ENCODE data around the gene CMPK1.

DNA sequence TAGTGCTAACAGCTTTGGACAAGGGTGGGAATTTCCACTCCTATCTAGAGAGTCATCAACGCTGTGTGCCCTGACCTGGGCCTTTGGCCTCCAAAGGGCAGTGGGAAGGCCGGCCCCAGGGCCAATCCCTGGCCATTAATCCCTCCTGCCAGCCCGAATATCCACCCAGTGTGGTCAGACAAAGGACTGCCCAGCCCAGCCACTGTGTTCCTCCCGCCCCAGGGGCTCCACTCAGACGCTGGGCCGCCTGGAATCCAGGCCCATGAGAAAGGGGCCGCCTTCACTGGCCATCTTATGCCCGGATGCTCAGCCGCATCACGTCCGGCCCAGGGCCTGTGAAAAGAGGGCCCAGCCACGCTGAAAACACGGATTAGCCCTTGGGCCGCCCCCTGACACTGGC, 78.8 kb downstream of the CMPK1 start:
- TF ChIP-seq, protein P1, sequence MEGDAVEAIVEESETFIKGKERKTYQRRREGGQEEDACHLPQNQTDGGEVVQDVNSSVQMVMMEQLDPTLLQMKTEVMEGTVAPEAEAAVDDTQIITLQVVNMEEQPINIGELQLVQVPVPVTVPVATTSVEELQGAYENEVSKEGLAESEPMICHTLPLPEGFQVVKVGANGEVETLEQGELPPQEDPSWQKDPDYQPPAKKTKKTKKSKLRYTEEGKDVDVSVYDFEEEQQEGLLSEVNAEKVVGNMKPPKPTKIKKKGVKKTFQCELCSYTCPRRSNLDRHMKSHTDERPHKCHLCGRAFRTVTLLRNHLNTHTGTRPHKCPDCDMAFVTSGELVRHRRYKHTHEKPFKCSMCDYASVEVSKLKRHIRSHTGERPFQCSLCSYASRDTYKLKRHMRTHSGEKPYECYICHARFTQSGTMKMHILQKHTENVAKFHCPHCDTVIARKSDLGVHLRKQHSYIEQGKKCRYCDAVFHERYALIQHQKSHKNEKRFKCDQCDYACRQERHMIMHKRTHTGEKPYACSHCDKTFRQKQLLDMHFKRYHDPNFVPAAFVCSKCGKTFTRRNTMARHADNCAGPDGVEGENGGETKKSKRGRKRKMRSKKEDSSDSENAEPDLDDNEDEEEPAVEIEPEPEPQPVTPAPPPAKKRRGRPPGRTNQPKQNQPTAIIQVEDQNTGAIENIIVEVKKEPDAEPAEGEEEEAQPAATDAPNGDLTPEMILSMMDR (IDR thresholded peaks at IDR 0.05): no peak
- no peak for TF ChIP-seq ZFX (IDR thresholded peaks at IDR 0.05; ENCODE audit: borderline replicate concordance)
